Heart right ventricle (tissue), 16 donors: ENCODE measurements around the gene ARID4B. TPM values are rescaled to one million over a fixed set of nuclear protein-coding genes. Genes with fewer than 3 reads are reported as not detected.
"Not testable (repeated sequence)": the region's sequence is repeated elsewhere in the genome, so short reads cannot be mapped to it uniquely, and the experiment has no call there.

Source experiments
- ATAC-seq, 8 donors: fragments of 200-7000 bp; cut with Tn5 transposase; one replicate each; pipeline ENCODE4 v1.9.1; 2020; ENCODE audit warnings: mild to moderate bottlenecking in 8 of 8, moderate library complexity in 8 of 8, moderate number of reproducible peaks in 1 of 8
- DNase-seq, 2 donors: peaks; one replicate each; pipeline ENCODE4 v3.0.0-alpha.2; 2020
- H3K27ac ChIP-seq, 10 donors: fragments of 200-600 bp; sonication (generic) in 2 of 10; one replicate each; pipeline versions ENCODE4 v1.5.0 to v1.8.0; 2020 to 2022; ENCODE audit warnings: mild to moderate bottlenecking in 3 of 10
- H3K27me3 ChIP-seq, 7 donors: fragments of 200-600 bp; one replicate each; pipeline ENCODE4 v1.8.0; 2021 to 2022; ENCODE audit warnings: mild to moderate bottlenecking in 2 of 7
- H3K36me3 ChIP-seq, 9 donors: fragments of 200-600 bp; sonication (generic) in 1 of 9; one replicate each; pipeline versions ENCODE4 v1.5.0 to v1.8.0; 2020 to 2022; ENCODE audit warnings: mild to moderate bottlenecking in 2 of 9
- H3K4me1 ChIP-seq, 9 donors: fragments of 200-600 bp; sonication (generic) in 1 of 9; one replicate each; pipeline versions ENCODE4 v1.5.0 to v1.8.0; 2020 to 2022; ENCODE audit warnings: mild to moderate bottlenecking in 4 of 9
- H3K4me3 ChIP-seq, 10 donors: fragments of 200-600 bp; sonication (generic) in 2 of 10; one replicate each; pipeline versions ENCODE4 v1.5.0 to v1.8.0; 2020 to 2022; ENCODE audit warnings: mild to moderate bottlenecking in 7 of 10, moderate library complexity in 2 of 10
- H3K9me3 ChIP-seq, 11 donors: fragments of 200-600 bp in 10 of 11; sonication (generic) in 2 of 11; one replicate each; pipeline versions ENCODE4 v1.5.0 to v1.8.0; 2013 to 2022; ENCODE audit warnings: mild to moderate bottlenecking in 2 of 11, control low read depth in 1 of 11, moderate library complexity in 1 of 11
- WGBS, 2 donors: extraction: QIAGEN DNeasy Blood & Tissue Kit; methylation state at CpG; one replicate each; pipeline ENCODE4 v1.1.7; 2013; ENCODE audit warnings: inconsistent platforms in 1 of 2; 5-methylcytosine and 5-hydroxymethylcytosine counted together
- intact Hi-C, 10 donors: fragments of 100-400 bp; cut with DNase I; formaldehyde crosslinking; loops; one replicate each; pipeline versions ENCODE4 v1.11.1 to v1.14.2; 2022
- polyA plus RNA-seq, 2 donors: library from polyadenylated mRNA; stranded (reverse); fragments of 200-250 nt; gene quantifications; one replicate each; pipeline ENCODE4 v1.2.3, GENCODE V29; 2013
- total RNA-seq, 10 donors: library from RNA; stranded (reverse); fragmentation: NEBNext Ultra II Directional in 3 of 10; extraction: Animal tissue kit (Norgen Biotek cat#: 25700) in 3 of 10; gene quantifications; one replicate each; pipeline versions ENCODE4 v1.2.1 to v1.2.4, GENCODE V29; 2021 to 2023
- TF ChIP-seq, protein P1 (sequence below), 9 donors: fragments of 200-600 bp; sonication (generic) in 2 of 9; IDR thresholded peaks; one replicate each; pipeline versions ENCODE4 v1.5.0 to v1.8.0; 2021 to 2022; ENCODE audit warnings: antibody characterized with exemption in 9 of 9, mild to moderate bottlenecking in 5 of 9, moderate library complexity in 1 of 9
- donor health status: Arrhythmogenic right ventricular cardiomyopathy.
- donor health status: ischemic (EF 13 %, LVEDD 7.1; RV severe dilation, severe dysfunction).
- donor health status: healthy with polysubstance abuse.
- donor health status: DM: no; HTN: yes; CAD: no.
- donor health status: DM: no; HTN: no; CAD: no.
- donor health status: ischemic (EF 25% LVEDD 6.9; RV normal size, moderate dysfunction).
- donor health status: ischemic (EF 25% LVEDD 5.7; RV mildly dilated, moderate dysfunction).
- donor health status: healthy.
- donor health status: DM: yes; HTN: yes; CAD: no.
- donor health status: Ischemic cardiomyopathy.
- donor health status: ischemic (EF 35%, LVEDD 5.7; RV mildly dilated, moderate dysfunction).
- donor health status: nonischemic (EF 11% LVEDD 7.7; RV severe dilation, severe dysfunction).
- donor health status: DM: yes; HTN: yes; CAD: no.
- donor health status: PGD.
- donor health status: ischemic (EF 29% LVEDD 5.4; RV normal size, mild dysfunction).
- donor health status: nonischemic (EF 23%, LVEDD 6.1; RV moderate dilation, normal function).

The ARID4B gene
- total and polyA plus RNA-seq, 12 donors, result 4.8 to 21.5 (median 15.5) TPM

DNA sequence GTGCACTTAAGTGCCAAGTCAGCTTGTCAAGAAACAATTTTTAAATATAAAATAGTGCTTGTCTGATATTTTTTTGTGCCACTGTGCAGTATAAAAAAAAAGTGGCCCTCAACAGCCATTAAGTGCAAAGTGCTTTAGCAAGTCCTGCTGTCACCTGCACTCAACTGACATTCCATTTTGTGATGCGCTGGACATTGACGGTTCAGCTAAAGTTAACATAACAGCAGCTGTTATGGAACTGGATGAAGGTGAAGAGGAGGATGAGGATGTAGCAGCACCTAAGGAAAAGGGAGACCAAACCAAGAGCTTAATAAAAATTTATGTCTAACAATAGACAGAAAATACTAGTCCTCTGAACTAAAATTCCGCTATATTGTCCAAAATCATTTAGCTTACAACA lies 159.6 kb downstream of the ARID4B start:
- Histone ChIP-seq H3K4me3 (no peak overlapping the region), H3K4me1 (no peaks in the 10 kb centered on the region), H3K27me3 (no peaks in the 10 kb centered on the region), H3K36me3 (peaks cover 0 to 79% (median 31%) of the 10 kb centered on the region in 9 donors), H3K27ac (no peak overlapping the region), H3K9me3 (no peaks in the 10 kb centered on the region)
- intact Hi-C loops, result no loop called here
- 92 to 95% methylated on average over 3 of the region's 3 CpGs for WGBS, 2 donors
- TF ChIP-seq, protein P1, sequence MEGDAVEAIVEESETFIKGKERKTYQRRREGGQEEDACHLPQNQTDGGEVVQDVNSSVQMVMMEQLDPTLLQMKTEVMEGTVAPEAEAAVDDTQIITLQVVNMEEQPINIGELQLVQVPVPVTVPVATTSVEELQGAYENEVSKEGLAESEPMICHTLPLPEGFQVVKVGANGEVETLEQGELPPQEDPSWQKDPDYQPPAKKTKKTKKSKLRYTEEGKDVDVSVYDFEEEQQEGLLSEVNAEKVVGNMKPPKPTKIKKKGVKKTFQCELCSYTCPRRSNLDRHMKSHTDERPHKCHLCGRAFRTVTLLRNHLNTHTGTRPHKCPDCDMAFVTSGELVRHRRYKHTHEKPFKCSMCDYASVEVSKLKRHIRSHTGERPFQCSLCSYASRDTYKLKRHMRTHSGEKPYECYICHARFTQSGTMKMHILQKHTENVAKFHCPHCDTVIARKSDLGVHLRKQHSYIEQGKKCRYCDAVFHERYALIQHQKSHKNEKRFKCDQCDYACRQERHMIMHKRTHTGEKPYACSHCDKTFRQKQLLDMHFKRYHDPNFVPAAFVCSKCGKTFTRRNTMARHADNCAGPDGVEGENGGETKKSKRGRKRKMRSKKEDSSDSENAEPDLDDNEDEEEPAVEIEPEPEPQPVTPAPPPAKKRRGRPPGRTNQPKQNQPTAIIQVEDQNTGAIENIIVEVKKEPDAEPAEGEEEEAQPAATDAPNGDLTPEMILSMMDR (IDR thresholded peaks at IDR 0.05), result no peak
- ATAC-seq (no peak), DNase-seq (no peak)

DNA sequence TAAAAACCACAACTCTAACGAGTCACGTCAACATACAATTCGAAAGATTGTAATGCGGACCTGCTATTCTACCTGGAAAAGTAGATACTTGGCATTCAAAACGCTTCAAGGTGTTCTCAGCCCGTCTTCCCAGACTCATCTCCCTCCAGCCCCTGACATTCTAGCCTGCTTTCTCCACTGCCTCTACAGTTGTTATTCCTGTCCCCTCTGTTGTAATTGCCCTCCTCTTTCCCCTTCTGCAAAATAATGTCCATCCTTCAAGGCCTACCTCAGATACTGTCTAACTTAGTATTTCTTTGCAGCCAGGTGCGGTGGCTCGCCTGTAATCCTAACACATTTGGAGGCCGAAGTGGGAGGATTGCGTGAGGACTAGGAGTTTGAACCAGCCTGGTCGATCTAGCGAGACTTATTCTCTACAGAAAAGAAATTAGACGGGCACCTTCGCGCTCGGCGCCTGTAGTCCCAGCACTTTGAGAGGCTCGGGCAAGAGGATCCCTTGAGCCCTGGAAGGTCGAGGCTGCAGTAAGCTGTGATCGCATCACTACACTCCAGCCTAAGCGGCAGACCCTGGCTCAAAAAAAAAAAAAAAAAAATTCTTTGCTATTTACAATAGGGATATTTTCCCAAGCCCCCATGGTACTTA lies 166.2 kb downstream of the ARID4B start:
- Histone ChIP-seq H3K4me1 (peaks cover 3 to 39% (median 15%) of the 10 kb centered on the region in 9 donors), H3K27ac (peak overlapping the region in 9 of 10 donors; percentile 88 to 93 (median 90)), H3K27me3 (no peaks in the 10 kb centered on the region), H3K9me3 (no peaks in the 10 kb centered on the region), H3K4me3 (peak overlapping the region; percentile 65 to 94 (median 82)), H3K36me3 (peaks cover 0 to 45% (median 11%) of the 10 kb centered on the region in 9 donors)
- peak in 2 of 8 donors; percentile 6 to 10 for ATAC-seq
- intact Hi-C loops, result no loop called here
- TF ChIP-seq, protein P1 (IDR thresholded peaks at IDR 0.05), result no peak
- no peak for DNase-seq
- 65 to 70% methylated on average over 21 of the region's 21 CpGs for WGBS, 2 donors

DNA sequence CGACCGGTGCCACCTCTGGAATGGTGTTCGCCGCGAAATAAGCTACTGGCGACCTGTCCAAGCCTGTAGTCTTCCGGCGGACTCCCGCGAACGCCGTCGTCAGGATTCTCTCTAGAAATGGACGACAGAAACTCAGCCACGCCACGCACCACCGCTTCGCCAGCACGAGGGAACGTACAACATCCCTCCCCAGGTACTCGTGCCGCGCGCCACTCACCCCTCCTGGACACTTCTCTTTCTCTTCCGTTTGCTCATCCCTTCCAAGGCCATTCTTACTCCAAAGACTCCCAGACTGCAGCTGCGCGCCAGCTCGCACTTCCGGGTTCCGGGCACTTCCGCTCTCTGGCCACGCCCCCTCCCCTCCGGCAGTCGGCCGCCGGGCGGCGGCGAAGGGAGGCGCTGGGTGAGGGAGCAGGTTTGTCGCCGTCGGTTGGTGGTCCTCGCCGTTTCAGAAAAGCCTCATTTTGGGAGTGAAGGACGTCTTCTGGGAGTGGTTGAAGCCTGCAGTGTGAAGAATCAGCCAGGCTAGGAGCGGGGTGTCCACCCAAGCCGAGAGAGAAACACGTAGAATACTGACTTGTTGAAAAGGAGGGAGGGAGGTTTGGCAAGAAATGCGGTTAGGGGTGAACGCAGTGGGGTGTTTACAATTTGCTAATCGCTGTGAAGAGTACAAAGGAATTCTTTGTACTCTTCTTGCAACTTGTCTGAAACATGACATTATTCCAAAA lies 166.9 kb downstream of the ARID4B start, which contains the start of gene RBM34:
Gene RBM34, minus strand, starts transcription at position 294 of the 728 bp plus-strand sequence. Its CDS starts 24 bp downstream, at position 270.
- H3K27me3 ChIP-seq, result no peaks in the 10 kb centered on the region
- peaks cover 3 to 39% (median 15%) of the 10 kb centered on the region in 9 donors for H3K4me1 ChIP-seq
- peak within 1 kb of the TSS; percentile 65 to 94 (median 82) for H3K4me3 ChIP-seq
- intact Hi-C loops, result no loop called here
- 0% methylated on average over 52 of the region's 52 CpGs for WGBS, 2 donors
- no peaks in the 10 kb centered on the region for H3K9me3 ChIP-seq
- ATAC-seq (peak; percentile 96 to 99 (median 98)), DNase-seq (peak; percentile 91 to 93)
- peak within 1 kb of the TSS; percentile 58 to 93 (median 90) for H3K27ac ChIP-seq
- TF ChIP-seq, protein P1 (IDR thresholded peaks at IDR 0.05), result peak in 4 of 9 donors; percentile 26 to 43 (median 39)
- peaks cover 0 to 45% (median 14%) of the 10 kb centered on the region in 9 donors for H3K36me3 ChIP-seq

DNA sequence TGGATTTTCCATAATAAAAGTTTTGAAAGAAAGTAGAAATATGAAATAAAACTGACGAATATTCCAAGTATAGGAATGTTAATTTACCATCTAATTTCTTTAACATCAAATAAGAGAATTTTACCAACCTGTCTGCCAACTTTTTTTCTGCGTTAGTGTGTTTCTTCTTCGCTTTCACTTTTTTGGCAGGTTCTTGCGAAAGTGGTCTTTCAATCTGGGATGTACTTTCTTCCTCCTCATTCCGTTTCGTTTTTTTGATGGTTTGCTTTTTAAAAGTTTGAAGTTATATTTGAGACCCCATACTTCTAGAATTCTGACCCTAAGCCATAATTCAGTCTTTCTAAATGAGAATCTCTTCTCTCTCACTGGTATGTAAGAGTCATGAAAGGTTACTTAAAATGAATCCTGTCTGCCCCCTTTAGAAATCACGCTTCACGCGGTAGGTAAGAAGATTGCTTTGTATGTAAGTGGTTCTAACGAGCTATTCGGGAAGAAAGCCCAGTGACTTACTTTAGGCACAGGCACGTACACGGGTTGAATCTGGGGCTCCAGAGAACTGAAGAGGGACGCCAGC lies 167.5 kb downstream of the ARID4B start:
- TF ChIP-seq, protein P1 (IDR thresholded peaks at IDR 0.05), result no peak
- no peak for DNase-seq
- Histone ChIP-seq H3K27me3 (no peaks in the 10 kb centered on the region), H3K27ac (peak overlapping the region; percentile 58 to 93 (median 90)), H3K4me1 (peaks cover 3 to 39% (median 15%) of the 10 kb centered on the region in 9 donors), H3K36me3 (peaks cover 0 to 47% (median 14%) of the 10 kb centered on the region in 9 donors), H3K4me3 (peak overlapping the region; percentile 65 to 94 (median 82)), H3K9me3 (no peaks in the 10 kb centered on the region)
- intact Hi-C loops, result no loop called here
- WGBS, 2 donors, result 13 to 15% methylated on average over 14 of the region's 14 CpGs
- ATAC-seq, result peak in 3 of 8 donors; percentile 43 to 60 (median 47)

DNA sequence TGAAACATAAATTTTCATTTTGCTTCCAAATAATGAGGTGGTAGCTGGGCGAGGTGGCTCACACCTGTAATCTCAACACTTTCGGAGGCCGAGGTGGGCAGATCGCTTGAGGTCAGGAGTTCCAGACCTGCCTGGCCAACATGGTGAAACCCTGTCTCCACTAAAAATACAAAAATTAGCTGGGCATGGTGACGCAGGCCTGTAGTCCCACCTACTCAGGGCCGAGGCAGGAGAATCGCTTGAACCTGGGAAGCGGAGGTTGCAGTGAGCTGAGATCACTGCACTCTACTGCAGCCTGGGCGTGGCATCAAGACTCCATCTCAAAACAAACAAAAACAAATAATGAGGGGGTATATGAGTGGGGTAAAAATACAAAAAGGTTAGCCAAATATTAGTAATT lies 168.0 kb downstream of the ARID4B start:
- H3K4me1 ChIP-seq, result peaks cover 3 to 39% (median 15%) of the 10 kb centered on the region in 9 donors
- intact Hi-C loops, DNase-seq, ATAC-seq, H3K27me3 ChIP-seq, H3K9me3 ChIP-seq: not testable (repeated sequence)
- 90 to 92% methylated on average over 9 of the region's 9 CpGs for WGBS, 2 donors
- H3K4me3 ChIP-seq, result peak overlapping the region in 8 of 10 donors; percentile 65 to 94 (median 86)
- peaks cover 0 to 52% (median 14%) of the 10 kb centered on the region in 9 donors for H3K36me3 ChIP-seq
- H3K27ac ChIP-seq, result peak overlapping the region in 2 of 10 donors; percentile 92 to 93

DNA sequence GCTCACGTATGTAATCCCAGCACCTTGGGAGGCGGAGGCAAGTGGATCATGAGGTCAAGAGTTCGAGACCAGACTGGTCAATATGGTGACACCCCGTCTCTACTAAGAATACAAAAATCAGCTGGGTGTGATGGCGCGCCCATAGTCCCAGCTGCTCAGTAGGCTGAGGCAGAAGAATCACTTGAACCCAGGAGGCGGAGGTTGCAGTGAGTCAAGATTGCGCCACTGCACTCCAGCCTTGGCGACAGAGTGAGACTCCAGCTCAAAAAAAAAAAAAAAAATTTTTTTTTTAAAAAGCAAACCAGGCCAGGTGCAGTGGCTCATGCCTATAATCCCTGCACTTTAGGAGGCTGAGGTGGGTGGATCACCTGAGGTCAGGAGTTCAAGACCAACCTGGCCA lies 168.7 kb downstream of the ARID4B start:
- H3K27ac ChIP-seq, H3K4me3 ChIP-seq, H3K9me3 ChIP-seq, ATAC-seq, H3K27me3 ChIP-seq, intact Hi-C loops, DNase-seq: not testable (repeated sequence)
- H3K36me3 ChIP-seq, result peaks cover 0 to 59% (median 14%) of the 10 kb centered on the region in 9 donors
- peaks cover 3 to 39% (median 15%) of the 10 kb centered on the region in 9 donors for H3K4me1 ChIP-seq
- WGBS, 2 donors, result 90 to 98% methylated on average over 9 of the region's 9 CpGs
